A673 (cell line): ENCODE data around the gene THAP6.

ENCODE experiments used
- EZH2 ChIP-seq: fragments of 200-600 bp; sonication (generic); IDR thresholded peaks from 2 replicates; pipeline ENCODE4 v1.6.1; 2017; ENCODE audit warnings: borderline replicate concordance, low read depth, mild to moderate bottlenecking, mixed read lengths, antibody characterized with exemption, low read length; ENCODE audit not compliant: poor library complexity, severe bottlenecking
- TF ChIP-seq, protein P1 (sequence below): fragments of 300-800, 200-600 bp; sonication (generic); conservative IDR thresholded peaks from 2 replicates; pipeline ENCODE4 v1.5.1; 2017; ENCODE audit warnings: low read depth, mild to moderate bottlenecking, antibody characterized with exemption, low read length, moderate library complexity, mixed read lengths

DNA sequence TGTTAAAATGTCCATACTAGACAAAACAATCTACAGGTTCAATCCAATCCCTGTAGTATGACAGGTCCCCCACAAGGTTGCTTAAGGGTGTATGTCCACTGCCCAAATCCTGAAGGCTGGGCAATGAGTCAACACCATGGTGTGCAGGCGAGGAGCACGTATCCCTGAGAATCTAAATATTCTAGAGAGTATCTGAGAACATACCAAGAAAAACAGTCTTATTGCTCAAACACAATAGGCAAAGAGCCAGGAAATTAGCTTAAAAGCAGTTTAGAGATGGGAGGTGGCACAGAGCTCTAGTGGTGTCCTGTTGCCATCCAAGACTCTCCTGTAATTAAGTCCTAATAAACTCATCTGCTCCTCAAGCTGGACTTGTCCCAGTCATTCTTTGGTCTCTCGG, 37.1 kb upstream of the THAP6 start:
- TF ChIP-seq, protein P1, sequence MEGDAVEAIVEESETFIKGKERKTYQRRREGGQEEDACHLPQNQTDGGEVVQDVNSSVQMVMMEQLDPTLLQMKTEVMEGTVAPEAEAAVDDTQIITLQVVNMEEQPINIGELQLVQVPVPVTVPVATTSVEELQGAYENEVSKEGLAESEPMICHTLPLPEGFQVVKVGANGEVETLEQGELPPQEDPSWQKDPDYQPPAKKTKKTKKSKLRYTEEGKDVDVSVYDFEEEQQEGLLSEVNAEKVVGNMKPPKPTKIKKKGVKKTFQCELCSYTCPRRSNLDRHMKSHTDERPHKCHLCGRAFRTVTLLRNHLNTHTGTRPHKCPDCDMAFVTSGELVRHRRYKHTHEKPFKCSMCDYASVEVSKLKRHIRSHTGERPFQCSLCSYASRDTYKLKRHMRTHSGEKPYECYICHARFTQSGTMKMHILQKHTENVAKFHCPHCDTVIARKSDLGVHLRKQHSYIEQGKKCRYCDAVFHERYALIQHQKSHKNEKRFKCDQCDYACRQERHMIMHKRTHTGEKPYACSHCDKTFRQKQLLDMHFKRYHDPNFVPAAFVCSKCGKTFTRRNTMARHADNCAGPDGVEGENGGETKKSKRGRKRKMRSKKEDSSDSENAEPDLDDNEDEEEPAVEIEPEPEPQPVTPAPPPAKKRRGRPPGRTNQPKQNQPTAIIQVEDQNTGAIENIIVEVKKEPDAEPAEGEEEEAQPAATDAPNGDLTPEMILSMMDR, result no peak
- TF ChIP-seq EZH2, result no peak
